Body of pancreas (tissue), 4 donors: Measurements from ENCODE around the gene STX19.

Experiments
- POLR2A ChIP-seq, 3 donors: fragments of 450-650 bp; IDR thresholded peaks; one replicate each; pipeline ENCODE4 v1.6.1; 2016; ENCODE audit warnings: antibody characterized with exemption in 3 of 3, mild to moderate bottlenecking in 2 of 3
- TF ChIP-seq, protein P1 (sequence below), 7 experiments: fragments of 450-650 bp in 4 of 7; fragments of 200-600 bp in 3 of 7; sonication (generic) in 3 of 7; IDR thresholded peaks; one replicate each; pipeline ENCODE4 v1.5.1; 2016 to 2019; ENCODE audit warnings: antibody characterized with exemption in 7 of 7

DNA sequence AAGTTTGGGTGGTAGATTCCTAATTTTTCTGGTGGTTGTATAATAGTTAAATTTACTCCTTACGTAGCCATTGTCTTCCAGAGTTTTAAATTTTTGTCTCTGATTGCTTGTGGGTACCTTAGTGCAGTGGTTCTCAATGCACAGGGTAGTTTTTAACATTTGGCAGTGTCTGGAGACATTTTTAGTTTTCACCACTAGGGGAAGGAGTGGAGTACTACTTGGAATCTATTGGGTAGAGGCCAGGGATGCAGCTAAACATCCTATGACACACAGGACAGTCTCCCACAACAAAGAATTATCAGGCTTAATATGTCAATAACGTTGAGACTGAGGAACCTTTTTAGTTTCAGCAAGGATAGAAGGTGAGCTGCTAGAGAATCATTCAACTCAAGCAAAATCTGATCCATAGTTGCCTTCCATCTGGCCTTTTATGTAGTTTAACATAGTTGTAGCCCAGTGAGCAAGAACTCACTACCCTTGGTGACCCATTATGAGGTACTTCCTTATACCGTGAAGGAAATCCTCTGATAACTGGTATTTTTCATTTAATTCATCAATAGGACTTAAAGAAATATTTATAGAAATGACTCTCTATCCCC is 8.6 kb upstream of the STX19 start:
- TF ChIP-seq, protein P1, sequence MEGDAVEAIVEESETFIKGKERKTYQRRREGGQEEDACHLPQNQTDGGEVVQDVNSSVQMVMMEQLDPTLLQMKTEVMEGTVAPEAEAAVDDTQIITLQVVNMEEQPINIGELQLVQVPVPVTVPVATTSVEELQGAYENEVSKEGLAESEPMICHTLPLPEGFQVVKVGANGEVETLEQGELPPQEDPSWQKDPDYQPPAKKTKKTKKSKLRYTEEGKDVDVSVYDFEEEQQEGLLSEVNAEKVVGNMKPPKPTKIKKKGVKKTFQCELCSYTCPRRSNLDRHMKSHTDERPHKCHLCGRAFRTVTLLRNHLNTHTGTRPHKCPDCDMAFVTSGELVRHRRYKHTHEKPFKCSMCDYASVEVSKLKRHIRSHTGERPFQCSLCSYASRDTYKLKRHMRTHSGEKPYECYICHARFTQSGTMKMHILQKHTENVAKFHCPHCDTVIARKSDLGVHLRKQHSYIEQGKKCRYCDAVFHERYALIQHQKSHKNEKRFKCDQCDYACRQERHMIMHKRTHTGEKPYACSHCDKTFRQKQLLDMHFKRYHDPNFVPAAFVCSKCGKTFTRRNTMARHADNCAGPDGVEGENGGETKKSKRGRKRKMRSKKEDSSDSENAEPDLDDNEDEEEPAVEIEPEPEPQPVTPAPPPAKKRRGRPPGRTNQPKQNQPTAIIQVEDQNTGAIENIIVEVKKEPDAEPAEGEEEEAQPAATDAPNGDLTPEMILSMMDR (IDR thresholded peaks at IDR 0.05), result peak in 5 of 7 experiments; percentile 25 to 40 (median 35)
- no peak for TF ChIP-seq POLR2A (IDR thresholded peaks at IDR 0.05)
